ENCODE results near the gene LBX2. TPM values are rescaled to one million over a fixed set of nuclear protein-coding genes. Genes with fewer than 3 reads are reported as not detected.
"Not testable (repeated sequence)": the region's sequence is repeated elsewhere in the genome, so short reads cannot be mapped to it uniquely, and the experiment has no call there.

Gene LBX2
- polyA plus RNA-seq, 4 donors = 2.2 to 7.0 (median 3.2) TPM

- DNase-seq (ENCODE audit: low read depth in 4 of 4, low spot score in 2 of 4) = not testable (repeated sequence)
Measured at GRCh38 chr2:74459503-74460118, 39.8 kb downstream of the LBX2 start.

DNA sequence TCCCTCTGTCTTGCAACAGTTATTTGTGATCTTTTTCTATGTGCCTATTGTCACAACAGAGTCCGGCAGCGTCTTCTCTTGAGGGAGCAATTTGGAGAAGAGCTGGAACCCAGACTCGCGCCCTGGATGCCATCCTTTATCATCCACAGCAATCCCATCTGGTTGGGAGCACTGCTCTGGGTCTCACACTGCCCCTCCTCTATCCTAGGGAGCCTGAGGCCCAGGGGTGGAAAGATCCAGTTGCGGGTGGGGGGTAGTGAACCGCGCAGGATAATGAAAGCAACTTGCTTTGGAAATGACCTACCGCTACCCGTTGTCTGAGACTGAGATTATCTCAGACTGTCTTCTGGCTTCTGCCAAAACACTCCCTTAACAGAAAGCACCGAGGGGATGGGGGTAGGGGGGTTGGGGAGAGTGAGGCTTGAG lies 40.5 kb downstream of the LBX2 start:
- DNase-seq (ENCODE audit: low read depth in 4 of 4, low spot score in 2 of 4) = no peak

DNA sequence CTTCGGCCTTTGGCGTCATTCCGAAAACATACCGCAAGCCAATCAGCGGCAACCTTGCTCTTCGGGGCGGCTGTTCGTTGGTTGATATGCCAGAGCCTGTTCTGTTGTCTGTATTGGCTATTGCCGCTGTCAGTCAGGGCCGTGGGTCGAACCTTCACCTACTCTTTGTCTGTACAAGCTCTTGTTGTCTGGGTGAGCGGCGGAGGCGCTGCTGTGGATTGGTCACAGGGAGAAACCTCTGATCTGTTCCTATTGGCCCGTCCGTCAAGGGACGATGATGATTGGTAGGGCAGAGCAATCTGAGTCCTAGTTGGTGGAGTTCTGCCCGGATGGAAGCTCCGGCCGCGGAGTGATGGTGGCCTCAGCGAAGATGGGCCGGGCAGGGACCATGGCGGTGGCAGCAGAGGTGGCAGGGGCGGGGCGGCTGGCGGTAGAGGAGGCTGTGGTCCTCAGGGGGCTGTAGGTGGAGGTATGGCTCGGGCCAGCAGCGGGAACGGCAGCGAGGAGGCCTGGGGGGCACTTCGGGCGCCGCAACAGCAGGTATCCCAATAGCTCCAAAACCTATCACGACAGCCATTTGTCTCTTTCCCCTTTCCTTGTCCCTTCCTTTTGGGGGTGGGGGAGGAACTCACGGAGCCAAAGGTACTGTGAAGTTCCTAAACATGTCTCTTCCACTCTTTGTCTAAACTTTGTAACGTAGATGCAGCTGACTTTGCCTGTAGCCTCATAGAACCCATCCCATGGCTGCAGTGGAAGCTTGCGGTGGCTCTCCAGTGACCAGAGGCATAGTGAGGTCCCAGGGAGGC lies 41.1 kb downstream of the LBX2 start, which contains the start of gene WBP1:
Gene WBP1, plus strand, starts transcription at position 307 of the 806 bp plus-strand sequence. Its CDS starts 165 bp downstream, at position 472.
- DNase-seq (ENCODE audit: low read depth in 4 of 4, low spot score in 2 of 4) = peak; percentile 99 to 100 (median 100)

GRCh38 chr2:74457549-74458131 lies 41.8 kb downstream of the LBX2 start:
- no peak for DNase-seq (ENCODE audit: low read depth in 4 of 4, low spot score in 2 of 4)

DNA sequence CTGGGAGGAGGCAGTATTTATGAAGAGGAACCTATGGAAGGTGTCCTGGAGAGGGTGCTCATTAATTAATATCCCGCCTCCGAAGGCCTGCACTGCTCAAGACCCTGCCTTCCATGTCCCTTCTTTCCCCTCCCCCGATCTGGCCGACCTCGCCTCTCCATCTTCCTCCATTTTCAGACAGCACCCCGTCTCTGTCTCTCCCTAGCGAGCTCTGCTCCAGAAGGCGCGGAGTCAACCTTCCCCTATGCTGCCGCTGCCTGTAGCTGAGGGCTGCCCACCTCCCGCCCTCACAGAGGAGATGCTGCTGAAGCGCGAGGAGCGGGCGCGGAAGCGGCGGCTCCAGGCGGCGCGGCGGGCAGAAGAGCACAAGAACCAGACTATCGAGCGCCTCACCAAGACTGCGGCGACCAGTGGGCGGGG lies 42.3 kb downstream of the LBX2 start:
- no peak for DNase-seq (ENCODE audit: low read depth in 4 of 4, low spot score in 2 of 4)

DNA sequence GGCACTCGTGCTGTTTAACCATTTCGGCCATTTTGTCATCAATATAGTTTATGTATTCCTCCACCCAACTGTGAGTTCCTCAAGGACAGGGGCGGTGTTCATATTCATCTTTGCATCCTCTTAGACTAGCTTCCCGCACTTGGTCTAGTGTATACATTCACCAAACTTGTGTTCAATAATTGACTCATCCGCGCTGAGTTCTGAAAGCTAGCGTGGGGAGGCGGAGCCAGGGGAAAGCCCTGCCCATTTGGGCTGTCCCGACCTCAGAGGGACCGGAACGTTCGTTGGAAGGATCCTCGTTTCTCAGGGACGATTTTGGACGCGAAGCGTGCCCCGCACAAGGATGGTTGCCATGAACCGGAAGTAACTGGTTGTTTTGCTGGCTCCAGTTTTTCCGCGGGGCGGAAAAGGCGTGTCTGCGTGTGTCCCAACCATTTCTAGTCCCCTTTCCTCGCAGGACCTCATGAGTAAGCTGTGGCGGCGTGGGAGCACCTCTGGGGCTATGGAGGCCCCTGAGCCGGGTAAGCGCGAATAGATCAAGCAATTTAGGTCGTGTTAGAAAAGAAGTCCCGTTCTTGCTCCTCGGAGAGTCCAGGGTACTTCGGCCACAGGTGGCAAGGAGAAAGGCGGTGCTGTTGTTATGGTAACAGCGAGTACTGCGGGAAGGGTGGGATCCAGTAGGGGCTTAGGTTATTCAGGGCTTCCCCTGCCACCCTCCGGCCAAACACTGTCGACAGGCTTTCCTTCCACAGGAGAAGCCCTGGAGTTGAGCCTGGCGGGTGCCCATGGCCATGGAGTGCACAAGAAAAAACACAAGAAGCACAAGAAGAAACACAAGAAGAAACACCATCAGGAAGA lies 44.5 kb downstream of the LBX2 start, which contains the start of gene INO80B:
Gene INO80B, plus strand, starts transcription at position 434 of the 858 bp plus-strand sequence. Its CDS starts 30 bp downstream, at position 464.
- DNase-seq (ENCODE audit: low read depth in 4 of 4, low spot score in 2 of 4) = peak in 3 of 4 donors; percentile 96 to 98 (median 96)

DNA sequence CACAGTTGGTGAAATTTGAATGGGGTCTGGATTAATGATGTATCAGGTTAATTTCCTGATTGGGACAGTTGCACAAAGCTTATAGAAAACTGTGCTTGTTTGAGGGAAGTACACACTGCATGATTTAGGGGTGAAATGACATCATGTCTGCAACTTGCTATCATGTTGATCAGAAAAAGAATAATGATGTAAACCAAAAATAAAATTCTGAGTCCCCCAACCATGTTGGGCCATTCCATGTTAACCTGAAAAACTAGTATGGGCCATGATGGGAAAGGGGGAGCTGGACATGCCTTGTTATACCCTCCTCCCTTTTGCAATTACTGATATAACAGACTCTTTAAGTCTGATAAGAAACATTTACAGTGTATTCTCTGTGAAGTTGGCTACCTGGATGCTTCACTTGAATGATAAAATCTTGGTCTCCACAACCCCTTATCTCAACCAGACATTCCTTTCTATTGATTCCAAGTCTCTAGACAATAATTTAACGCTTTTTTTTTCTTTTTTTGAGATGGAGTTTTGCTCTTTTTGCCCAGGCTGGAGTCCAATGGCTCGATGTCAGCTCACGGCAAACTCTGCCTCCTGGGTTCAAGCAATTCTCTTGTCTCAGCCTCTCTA lies 48.7 kb downstream of the LBX2 start:
- DNase-seq (ENCODE audit: low read depth in 4 of 4, low spot score in 2 of 4) = no peak

DNA sequence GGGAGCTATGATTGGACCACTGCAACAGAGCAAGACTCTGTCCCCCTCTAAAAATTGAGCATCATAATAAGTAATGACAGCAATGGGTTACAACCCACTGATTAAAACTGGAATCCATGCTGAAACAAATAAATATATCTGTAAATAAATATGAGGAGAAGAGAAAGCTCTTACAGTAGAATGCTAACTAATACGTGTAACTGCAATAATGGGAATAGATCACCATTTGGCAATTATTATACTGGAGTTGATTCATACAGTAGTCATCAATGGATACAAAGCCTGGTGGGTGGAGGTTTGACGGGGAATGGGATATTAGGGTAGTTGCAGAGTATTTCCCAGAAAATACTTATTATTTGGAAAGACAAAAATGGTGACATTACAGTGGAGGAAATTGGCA lies 50.6 kb downstream of the LBX2 start:
- no peak for DNase-seq (ENCODE audit: low read depth in 4 of 4, low spot score in 2 of 4)

Other genes starting within 250 kb of the LBX2 start
- 1 to 10 TPM; 1.8 to 4.6 (median 3.1) TPM for gene SLC4A5, start 156.2 kb downstream of the LBX2 start, polyA plus RNA-seq (ENCODE audit: insufficient read length in 4 of 4)
- 100 to 1,000 TPM; 134 to 178 (median 153) TPM for gene DCTN1, start 119.3 kb downstream of the LBX2 start, polyA plus RNA-seq (ENCODE audit: insufficient read length in 4 of 4)
- 1 to 10 TPM; 5.6 to 8.7 (median 8.2) TPM for gene C2orf81, start 78.0 kb downstream of the LBX2 start, polyA plus RNA-seq (ENCODE audit: insufficient read length in 4 of 4)
- 10 to 100 TPM; 38.4 to 46.7 (median 40.8) TPM for gene WDR54, start 77.9 kb downstream of the LBX2 start, polyA plus RNA-seq (ENCODE audit: insufficient read length in 4 of 4)
- 10 to 100 TPM; 53.7 to 94.5 (median 76.7) TPM for gene RTKN, start 57.7 kb downstream of the LBX2 start, polyA plus RNA-seq (ENCODE audit: insufficient read length in 4 of 4)
- 10 to 100 TPM; 25.2 to 40.9 (median 25.9) TPM for gene INO80B, start 44.5 kb downstream of the LBX2 start, polyA plus RNA-seq (ENCODE audit: insufficient read length in 4 of 4)
- 100 to 1,000 TPM in 3 of 4 donors, 10 to 100 TPM in 1; 99.5 to 129 (median 123) TPM for gene WBP1, start 41.2 kb downstream of the LBX2 start, polyA plus RNA-seq (ENCODE audit: insufficient read length in 4 of 4)
- gene MOGS, start 34.2 kb downstream of the LBX2 start, polyA plus RNA-seq (ENCODE audit: insufficient read length in 4 of 4) = 10 to 100 TPM; 47.2 to 60.8 (median 52.2) TPM
- gene MRPL53, start 26.9 kb downstream of the LBX2 start, polyA plus RNA-seq (ENCODE audit: insufficient read length in 4 of 4) = 10 to 100 TPM; 40.6 to 86.2 (median 54.7) TPM
- 10 to 100 TPM in 3 of 4 donors, 1 to 10 TPM in 1; 8.5 to 19.7 (median 13.4) TPM for gene CCDC142, start 16.6 kb downstream of the LBX2 start, polyA plus RNA-seq (ENCODE audit: insufficient read length in 4 of 4)
- 10 to 100 TPM; 24.1 to 43.7 (median 33.2) TPM for gene TTC31, start 16.5 kb downstream of the LBX2 start, polyA plus RNA-seq (ENCODE audit: insufficient read length in 4 of 4)
- gene PCGF1, start 8.1 kb upstream of the LBX2 start, polyA plus RNA-seq (ENCODE audit: insufficient read length in 4 of 4) = 10 to 100 TPM; 26.4 to 33.3 (median 28.9) TPM
- gene TLX2, start 14.8 kb upstream of the LBX2 start, polyA plus RNA-seq (ENCODE audit: insufficient read length in 4 of 4) = under 1 TPM in 2 of 4 donors, not detected in 2; 0.13 to 0.14 TPM
- gene DQX1, start 26.6 kb upstream of the LBX2 start, polyA plus RNA-seq (ENCODE audit: insufficient read length in 4 of 4) = under 1 TPM; 0.32 to 0.63 (median 0.41) TPM
- 100 to 1,000 TPM in 3 of 4 donors, 10 to 100 TPM in 1; 88.8 to 136 (median 106) TPM for gene AUP1, start 30.1 kb upstream of the LBX2 start, polyA plus RNA-seq (ENCODE audit: insufficient read length in 4 of 4)
- 10 to 100 TPM; 33.6 to 36.9 (median 35.0) TPM for gene HTRA2, start 30.3 kb upstream of the LBX2 start, polyA plus RNA-seq (ENCODE audit: insufficient read length in 4 of 4)
- 10 to 100 TPM in 3 of 4 donors, 1 to 10 TPM in 1; 9.7 to 12.4 (median 10.7) TPM for gene LOXL3, start 54.3 kb upstream of the LBX2 start, polyA plus RNA-seq (ENCODE audit: insufficient read length in 4 of 4)
- gene DOK1, start 55.1 kb upstream of the LBX2 start, polyA plus RNA-seq (ENCODE audit: insufficient read length in 4 of 4) = 10 to 100 TPM in 2 of 4 donors, 1 to 10 TPM in 2; 8.3 to 11.1 (median 10.2) TPM
- 1 to 10 TPM in 2 of 4 donors, under 1 TPM in 2; 0.43 to 1.5 (median 0.98) TPM for gene M1AP, start 148.7 kb upstream of the LBX2 start, polyA plus RNA-seq (ENCODE audit: insufficient read length in 4 of 4)
- 1 to 10 TPM; 6.6 to 8.5 (median 7.6) TPM for gene SEMA4F, start 154.6 kb upstream of the LBX2 start, polyA plus RNA-seq (ENCODE audit: insufficient read length in 4 of 4)

Data from left renal cortex interstitium (tissue), 4 donors.